Epithelial cell of proximal tubule (primary cell): ENCODE results near the gene GPC5. TPM values are rescaled to one million over a fixed set of nuclear protein-coding genes. Genes with fewer than 3 reads are reported as not detected.

Experiments
- DNase-seq: peaks from one replicate; pipeline ENCODE4 v3.0.0-alpha.2; 2011; ENCODE audit warnings: low read depth
- H3K4me3 ChIP-seq: 2 replicates; pipeline ENCODE4 v1.5.1; 2011; ENCODE audit warnings: low read depth, mild to moderate bottlenecking, low read length
- total RNA-seq: library from RNA; depleted of rRNA; stranded (reverse); fragments of >200 nt; gene quantifications from 2 replicates; pipeline ENCODE4 v1.2.3, GENCODE V29; 2015
- TF ChIP-seq, protein P1 (sequence below): conservative IDR thresholded peaks from 2 replicates; pipeline ENCODE4 v1.5.1; 2012; ENCODE audit warnings: low read depth, mild to moderate bottlenecking, low read length

GPC5 gene
- total RNA-seq, 1 donor from 2014 or later = not detected

DNA sequence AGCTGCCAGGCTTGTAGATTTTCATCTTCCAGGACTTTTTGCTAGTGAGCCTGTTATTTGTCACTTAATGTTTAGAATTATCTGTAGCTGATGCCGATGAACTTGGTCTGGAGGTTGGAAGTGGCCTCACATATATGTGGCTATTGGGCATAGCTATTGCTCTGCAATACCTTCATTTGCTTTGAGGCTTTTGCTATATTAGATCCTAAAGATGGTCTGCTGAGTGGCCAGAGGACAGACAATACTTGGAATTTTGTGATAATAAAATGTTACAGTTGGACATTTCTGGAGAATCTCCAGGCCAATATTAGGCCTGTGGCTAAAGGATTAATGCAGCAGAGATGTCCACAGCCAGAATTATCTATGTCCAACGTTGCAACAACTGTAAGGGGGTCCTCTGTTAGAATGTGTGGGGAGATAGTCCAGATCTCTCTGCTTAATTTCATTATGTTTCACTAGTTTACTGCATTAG is 222.3 kb downstream of the GPC5 start:
- DNase-seq = no peak
- TF ChIP-seq, protein P1, sequence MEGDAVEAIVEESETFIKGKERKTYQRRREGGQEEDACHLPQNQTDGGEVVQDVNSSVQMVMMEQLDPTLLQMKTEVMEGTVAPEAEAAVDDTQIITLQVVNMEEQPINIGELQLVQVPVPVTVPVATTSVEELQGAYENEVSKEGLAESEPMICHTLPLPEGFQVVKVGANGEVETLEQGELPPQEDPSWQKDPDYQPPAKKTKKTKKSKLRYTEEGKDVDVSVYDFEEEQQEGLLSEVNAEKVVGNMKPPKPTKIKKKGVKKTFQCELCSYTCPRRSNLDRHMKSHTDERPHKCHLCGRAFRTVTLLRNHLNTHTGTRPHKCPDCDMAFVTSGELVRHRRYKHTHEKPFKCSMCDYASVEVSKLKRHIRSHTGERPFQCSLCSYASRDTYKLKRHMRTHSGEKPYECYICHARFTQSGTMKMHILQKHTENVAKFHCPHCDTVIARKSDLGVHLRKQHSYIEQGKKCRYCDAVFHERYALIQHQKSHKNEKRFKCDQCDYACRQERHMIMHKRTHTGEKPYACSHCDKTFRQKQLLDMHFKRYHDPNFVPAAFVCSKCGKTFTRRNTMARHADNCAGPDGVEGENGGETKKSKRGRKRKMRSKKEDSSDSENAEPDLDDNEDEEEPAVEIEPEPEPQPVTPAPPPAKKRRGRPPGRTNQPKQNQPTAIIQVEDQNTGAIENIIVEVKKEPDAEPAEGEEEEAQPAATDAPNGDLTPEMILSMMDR = no peak
- H3K4me3 ChIP-seq = no peak overlapping the region

DNA sequence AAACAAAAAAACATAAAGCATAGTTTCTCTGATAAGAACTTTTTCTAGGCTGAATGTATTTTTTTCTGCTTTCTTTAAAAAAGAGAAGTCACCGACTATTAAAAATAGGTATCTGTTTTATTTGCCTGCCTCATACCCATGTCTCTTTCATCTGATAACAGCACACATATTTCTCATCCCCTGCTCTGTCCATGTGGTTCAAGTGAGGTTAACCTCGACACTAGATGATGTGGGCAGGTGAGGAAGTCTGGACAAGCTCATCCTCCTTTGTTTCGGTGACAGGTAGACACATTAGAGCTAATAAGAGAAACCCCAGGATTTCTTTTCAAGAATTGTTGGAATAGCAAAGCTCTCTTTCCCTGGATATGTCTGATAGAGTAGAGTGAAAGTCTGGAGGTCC is 222.7 kb downstream of the GPC5 start:
- no peak overlapping the region for H3K4me3 ChIP-seq
- no peak for DNase-seq
- TF ChIP-seq, protein P1 = no peak

DNA sequence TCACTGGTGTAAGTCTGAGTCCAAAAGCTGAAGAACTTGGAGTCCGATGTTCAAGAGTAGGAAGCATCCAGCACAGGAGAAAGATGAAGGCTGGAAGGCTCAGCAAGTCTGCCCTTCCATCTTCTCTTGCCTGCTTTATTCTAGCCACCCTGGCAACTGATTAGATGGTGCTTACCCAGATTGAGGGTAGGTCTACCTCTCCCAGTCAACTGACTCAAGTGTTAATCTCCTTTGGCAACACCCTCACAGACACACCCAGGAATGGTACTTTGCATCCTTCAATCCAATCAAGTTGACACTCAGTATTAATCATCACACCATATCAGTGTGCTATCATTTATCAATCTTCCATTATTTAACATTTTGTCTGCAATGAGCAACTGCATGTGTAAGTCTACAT is 223.5 kb downstream of the GPC5 start:
- DNase-seq = no peak
- TF ChIP-seq, protein P1 = no peak
- no peak overlapping the region for H3K4me3 ChIP-seq

DNA sequence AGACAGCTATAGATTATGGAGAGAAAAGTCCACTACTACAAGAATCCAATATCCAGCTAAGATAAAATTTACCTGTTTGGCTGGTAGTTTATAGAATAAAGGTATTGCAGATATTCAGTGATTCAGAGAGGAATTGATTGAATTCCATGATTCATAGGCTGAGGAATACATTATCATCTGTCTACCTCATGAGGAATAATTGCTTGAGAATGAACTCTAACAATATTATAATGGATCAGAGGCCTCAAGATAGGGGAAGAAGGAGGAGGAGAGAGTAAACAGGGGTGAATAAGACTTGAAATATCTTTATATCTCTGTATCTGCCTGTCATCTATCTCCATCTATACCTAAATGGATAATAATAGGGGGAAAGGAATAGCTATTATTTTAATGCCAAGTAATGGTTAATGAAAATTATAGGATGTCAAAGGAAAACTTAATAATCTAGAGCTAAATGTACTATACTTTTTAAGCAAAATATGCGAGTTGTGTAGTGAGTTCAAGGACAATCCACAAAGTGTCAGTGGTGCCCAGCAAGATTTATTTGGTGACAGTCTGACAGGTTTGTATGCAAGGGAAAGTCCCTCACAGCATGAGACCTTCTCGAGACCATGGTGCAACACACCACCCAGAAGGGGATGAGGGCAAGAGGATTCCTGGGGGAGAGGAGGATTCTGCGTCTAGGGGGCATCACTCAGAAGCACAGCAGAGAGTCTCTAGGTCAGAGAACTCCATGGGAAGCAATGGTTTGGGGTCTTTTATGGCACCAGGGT is 224.5 kb downstream of the GPC5 start:
- TF ChIP-seq, protein P1 = no peak
- no peak for DNase-seq
- H3K4me3 ChIP-seq = no peak overlapping the region

DNA sequence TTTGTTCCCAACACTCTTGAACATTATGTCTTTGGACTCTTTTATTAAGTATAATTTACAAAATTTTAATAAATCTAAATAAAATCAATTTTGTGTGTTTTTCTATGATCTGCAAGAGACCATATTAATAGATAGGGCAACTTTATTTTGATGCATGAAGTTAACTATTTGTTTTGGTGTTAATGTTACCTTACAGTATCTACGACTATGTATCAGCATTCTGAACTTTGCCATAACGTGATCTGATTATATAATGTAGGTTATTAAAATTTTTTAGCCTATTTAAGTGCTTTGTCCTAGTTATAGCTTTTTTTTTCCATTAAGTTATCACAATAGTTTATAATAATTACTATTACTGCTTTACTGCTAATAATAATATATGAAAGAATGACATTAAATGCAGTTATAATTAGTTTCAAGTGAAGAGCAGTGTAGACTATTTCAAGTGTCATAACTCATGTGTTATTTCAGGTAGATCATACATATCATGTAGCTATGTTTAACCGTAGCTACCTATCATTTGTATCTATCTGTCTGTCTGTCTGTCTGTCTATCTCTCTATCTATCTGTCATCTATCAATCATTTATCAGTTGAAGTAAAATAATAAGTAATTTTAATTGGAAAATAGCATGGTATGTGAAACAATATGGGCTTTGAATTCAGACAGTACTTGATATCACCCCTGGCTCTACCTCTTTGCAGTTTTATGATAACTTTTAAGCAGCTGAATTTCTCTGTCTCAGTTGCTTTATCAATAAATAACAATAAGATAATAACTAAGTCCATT is 229.7 kb downstream of the GPC5 start:
- DNase-seq = no peak
- no peak overlapping the region for H3K4me3 ChIP-seq
- TF ChIP-seq, protein P1 = no peak

DNA sequence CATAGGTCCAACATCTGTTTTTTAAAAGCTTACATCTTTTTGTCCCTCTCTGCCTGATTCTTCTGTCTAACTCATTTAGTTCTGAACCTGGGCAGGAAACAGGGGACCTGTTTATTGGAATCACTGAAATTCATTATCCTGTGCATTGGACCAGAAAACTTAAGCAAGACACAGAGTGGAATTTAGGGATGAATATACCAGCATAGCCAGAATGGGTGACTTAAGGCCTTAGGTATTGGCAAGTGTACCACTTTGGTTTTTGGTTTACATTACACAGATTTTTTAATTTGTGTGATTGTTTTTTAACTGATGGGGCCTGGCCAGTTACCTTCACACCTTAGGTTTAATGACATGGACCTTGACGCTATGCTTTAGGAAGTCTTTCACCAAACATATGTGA is 232.5 kb downstream of the GPC5 start:
- no peak overlapping the region for H3K4me3 ChIP-seq
- TF ChIP-seq, protein P1 = no peak
- DNase-seq = peak; percentile 6
